OCI-LY7 (cell line): ENCODE measurements around the gene GPC1.

Experiments
- EZH2phosphoT487 ChIP-seq: fragments of 200-600 bp; sonication (generic); IDR thresholded peaks from 2 replicates; pipeline ENCODE4 v1.6.1; 2018; ENCODE audit warnings: low read depth, borderline replicate concordance, mild to moderate bottlenecking, mixed run types, antibody characterized with exemption, low read length, moderate library complexity, mixed read lengths
- TF ChIP-seq, protein P1 (sequence below): fragments of 200-600 bp; sonication (generic); conservative IDR thresholded peaks from 2 replicates; pipeline ENCODE4 v1.5.1; 2014; ENCODE audit warnings: mild to moderate bottlenecking, antibody characterized with exemption, low read length, moderate library complexity, mixed read lengths

DNA sequence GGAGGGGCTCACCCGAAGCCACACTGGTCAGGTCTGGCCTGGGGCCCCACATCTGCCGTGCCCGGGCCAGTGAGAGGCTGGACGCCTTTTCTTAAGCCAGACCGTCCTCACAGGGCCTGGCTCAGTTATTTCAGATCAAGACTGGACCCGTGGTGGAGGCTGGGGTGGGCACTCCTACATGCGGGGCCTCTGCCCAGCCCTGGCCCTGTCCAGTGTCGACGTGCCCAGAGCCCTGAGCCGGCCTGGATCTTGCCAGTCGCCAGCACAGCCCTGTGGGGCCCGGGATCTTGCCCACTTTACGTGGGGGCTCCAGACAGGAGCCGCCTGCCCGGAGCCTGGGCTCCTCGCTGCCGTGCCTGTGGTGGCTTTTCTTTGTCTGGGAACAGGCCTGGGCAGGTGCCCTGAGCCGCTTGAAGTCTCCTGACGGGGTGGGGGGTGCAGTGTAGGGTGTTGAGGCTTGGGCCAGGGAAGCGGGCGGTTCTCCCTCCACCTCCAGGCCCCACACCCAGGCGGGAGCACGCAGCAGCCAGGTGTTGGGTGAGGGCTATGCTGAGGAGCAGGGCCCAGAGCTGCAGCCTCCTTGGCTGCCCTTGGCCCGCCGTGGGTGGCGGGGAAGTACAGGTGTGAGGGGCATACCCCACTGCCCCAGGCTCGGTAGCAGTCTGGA lies 6.0 kb downstream of the GPC1 start:
- TF ChIP-seq, protein P1, sequence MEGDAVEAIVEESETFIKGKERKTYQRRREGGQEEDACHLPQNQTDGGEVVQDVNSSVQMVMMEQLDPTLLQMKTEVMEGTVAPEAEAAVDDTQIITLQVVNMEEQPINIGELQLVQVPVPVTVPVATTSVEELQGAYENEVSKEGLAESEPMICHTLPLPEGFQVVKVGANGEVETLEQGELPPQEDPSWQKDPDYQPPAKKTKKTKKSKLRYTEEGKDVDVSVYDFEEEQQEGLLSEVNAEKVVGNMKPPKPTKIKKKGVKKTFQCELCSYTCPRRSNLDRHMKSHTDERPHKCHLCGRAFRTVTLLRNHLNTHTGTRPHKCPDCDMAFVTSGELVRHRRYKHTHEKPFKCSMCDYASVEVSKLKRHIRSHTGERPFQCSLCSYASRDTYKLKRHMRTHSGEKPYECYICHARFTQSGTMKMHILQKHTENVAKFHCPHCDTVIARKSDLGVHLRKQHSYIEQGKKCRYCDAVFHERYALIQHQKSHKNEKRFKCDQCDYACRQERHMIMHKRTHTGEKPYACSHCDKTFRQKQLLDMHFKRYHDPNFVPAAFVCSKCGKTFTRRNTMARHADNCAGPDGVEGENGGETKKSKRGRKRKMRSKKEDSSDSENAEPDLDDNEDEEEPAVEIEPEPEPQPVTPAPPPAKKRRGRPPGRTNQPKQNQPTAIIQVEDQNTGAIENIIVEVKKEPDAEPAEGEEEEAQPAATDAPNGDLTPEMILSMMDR: no peak
- no peak for TF ChIP-seq EZH2phosphoT487
